PFSK-1 (cell line): ENCODE results near the gene TMTC3.

ENCODE experiments used
- POLR2AphosphoS5 ChIP-seq: IDR thresholded peaks from 2 replicates; pipeline ENCODE4 v1.6.1; 2012; ENCODE audit warnings: low read depth, mild to moderate bottlenecking, control low read depth, low read length, moderate library complexity
- REST ChIP-seq, 2 experiments: IDR thresholded peaks; 2 replicates each; pipeline versions ENCODE4 v1.6.1 to v1.8.0; 2011 to 2012; ENCODE audit warnings: low read depth in 2 of 2, low read length in 2 of 2, control low read depth in 1 of 2, inconsistent platforms in 1 of 2, mild to moderate bottlenecking in 1 of 2, moderate library complexity in 1 of 2; ENCODE audit not compliant: insufficient read depth in 1 of 2
- TAF1 ChIP-seq: IDR thresholded peaks from 2 replicates; pipeline ENCODE4 v1.6.1; 2012; ENCODE audit warnings: low read length, control low read depth, borderline replicate concordance; ENCODE audit not compliant: insufficient read depth

GRCh38 chr12:88218293-88218692 is 76.2 kb downstream of the TMTC3 start:
- TF ChIP-seq REST (IDR thresholded peaks at IDR 0.05; ENCODE audit: insufficient read depth in 1 of 2, low read depth in 2 of 2, low read length in 2 of 2) (no peak), TAF1 (no peak), POLR2AphosphoS5 (no peak)
